Sciatic nerve (tissue), 2 donors: ENCODE measurements around the gene STYXL2. TPM values are rescaled to one million over a fixed set of nuclear protein-coding genes. Genes with fewer than 3 reads are reported as not detected.

Source experiments
- ATAC-seq: fragments of 200-7000 bp; cut with Tn5 transposase; one replicate; pipeline ENCODE4 v1.9.1; 2020; ENCODE audit warnings: mild to moderate bottlenecking, moderate library complexity
- DNase-seq: peaks from one replicate; pipeline ENCODE4 v3.0.0-alpha.2; 2020; ENCODE audit warnings: low spot score
- intact Hi-C: fragments of 100-400 bp; cut with DNase I; formaldehyde crosslinking; loops from one replicate; pipeline ENCODE4 v1.14.2; 2022
- total RNA-seq: library from RNA; stranded (reverse); fragmentation: NEBNext Ultra II Directional; extraction: Animal tissue kit (Norgen Biotek cat#: 25700); gene quantifications from one replicate; pipeline ENCODE4 v1.2.1, GENCODE V29; 2021
- donor health status: DM: no; HTN: no; CAD: no.
- donor health status: DM: no; HTN: no; CAD: no.

The STYXL2 gene
- total RNA-seq: 0.22 TPM

GRCh38 chr1:167093846-167094516 lies at the start of gene STYXL2:
STYXL2 (plus strand) TSS chr1:167094075; CDS start chr1:167094850, 775 bp downstream.
- no peak for ATAC-seq
- DNase-seq: no peak
- intact Hi-C loops: no loop called here

GRCh38 chr1:167051907-167052306 lies 42.0 kb upstream of the STYXL2 start:
- ATAC-seq (no peak), DNase-seq (no peak)
- intact Hi-C loops: no loop called here

- DNase-seq (no peak), ATAC-seq (no peak)
These were observed 41.5 kb upstream of the STYXL2 start for GRCh38 chr1:167052389-167052788.

GRCh38 chr1:167054531-167054930 lies 39.3 kb upstream of the STYXL2 start:
- intact Hi-C loops: no loop called here
- ATAC-seq (no peak), DNase-seq (no peak)

More at GRCh38 chr1:167052389-167052788, 41.5 kb upstream of the STYXL2 start:
- intact Hi-C loops: no loop called here

- intact Hi-C loops: loop anchor here (5.0 kb wide), 2 partner anchors 148 to 1322 kb away; no protein-coding TSS in a partner anchor
- ATAC-seq (no peak), DNase-seq (no peak)
These were observed 38.8 kb upstream of the STYXL2 start for GRCh38 chr1:167054946-167055630.

GRCh38 chr1:167056529-167057231 lies 37.2 kb upstream of the STYXL2 start:
- intact Hi-C loops: loop anchor here (5.0 kb wide), 2 partner anchors 149 to 1321 kb away; no protein-coding TSS in a partner anchor
- ATAC-seq (no peak), DNase-seq (no peak)

- intact Hi-C loops: loop anchor here (5.0 kb wide), 2 partner anchors 150 to 1320 kb away; no protein-coding TSS in a partner anchor
- ATAC-seq (no peak), DNase-seq (no peak)
These were observed 36.6 kb upstream of the STYXL2 start for GRCh38 chr1:167057241-167057688.

GRCh38 chr1:167059045-167059808 lies 34.6 kb upstream of the STYXL2 start:
- intact Hi-C loops: loop anchor here (5.0 kb wide), 2 partner anchors 152 to 1318 kb away; no protein-coding TSS in a partner anchor

GRCh38 chr1:167059809-167060107 lies 34.1 kb upstream of the STYXL2 start:
- ATAC-seq (no peak), DNase-seq (no peak)
- intact Hi-C loops: loop anchor here (5.0 to 10.0 kb wide), 3 partner anchors 152 to 1318 kb away; no protein-coding TSS in a partner anchor

More at GRCh38 chr1:167059045-167059808, 34.6 kb upstream of the STYXL2 start:
- ATAC-seq: peak; percentile 74
- DNase-seq: peak; percentile 88

- ATAC-seq (no peak), DNase-seq (no peak)
- intact Hi-C loops: loop anchor here (10.0 kb wide), 1 partner anchor 474 kb away; no protein-coding TSS in a partner anchor
These were observed 33.5 kb upstream of the STYXL2 start for GRCh38 chr1:167060141-167061072.

- intact Hi-C loops: loop anchor here (10.0 kb wide), 1 partner anchor 474 kb away; no protein-coding TSS in a partner anchor
- ATAC-seq: no peak
- DNase-seq: no peak
These were observed 32.8 kb upstream of the STYXL2 start for GRCh38 chr1:167061073-167061464.

GRCh38 chr1:167064621-167065020 lies 29.3 kb upstream of the STYXL2 start:
- DNase-seq: no peak
- intact Hi-C loops: loop anchor here (5.0 to 10.0 kb wide), 2 partner anchors 378 to 470 kb away; no protein-coding TSS in a partner anchor
- no peak for ATAC-seq

- no peak for ATAC-seq
- intact Hi-C loops: loop anchor here (5.0 to 10.0 kb wide), 2 partner anchors 377 to 469 kb away; no protein-coding TSS in a partner anchor
- DNase-seq: no peak
These were observed 28.4 kb upstream of the STYXL2 start for GRCh38 chr1:167065471-167065870.

- ATAC-seq (peak; percentile 83), DNase-seq (peak; percentile 89)
- intact Hi-C loops: loop anchor here (5.0 to 10.0 kb wide), 2 partner anchors 376 to 468 kb away; no protein-coding TSS in a partner anchor
These were observed 27.3 kb upstream of the STYXL2 start for GRCh38 chr1:167066333-167067122.

- DNase-seq (no peak), ATAC-seq (no peak)
- intact Hi-C loops: loop anchor here (5.0 to 10.0 kb wide), 2 partner anchors 374 to 467 kb away; no protein-coding TSS in a partner anchor
These were observed 26.0 kb upstream of the STYXL2 start for GRCh38 chr1:167067904-167068303.

GRCh38 chr1:167068761-167069160 lies 25.1 kb upstream of the STYXL2 start:
- DNase-seq: no peak
- intact Hi-C loops: loop anchor here (5.0 to 10.0 kb wide), 2 partner anchors 374 to 466 kb away; no protein-coding TSS in a partner anchor
- ATAC-seq: no peak
